Measurements from ENCODE around the gene RAX.
"Not testable (repeated sequence)": the region's sequence is repeated elsewhere in the genome, so short reads cannot be mapped to it uniquely, and the experiment has no call there.

RAX gene

DNA sequence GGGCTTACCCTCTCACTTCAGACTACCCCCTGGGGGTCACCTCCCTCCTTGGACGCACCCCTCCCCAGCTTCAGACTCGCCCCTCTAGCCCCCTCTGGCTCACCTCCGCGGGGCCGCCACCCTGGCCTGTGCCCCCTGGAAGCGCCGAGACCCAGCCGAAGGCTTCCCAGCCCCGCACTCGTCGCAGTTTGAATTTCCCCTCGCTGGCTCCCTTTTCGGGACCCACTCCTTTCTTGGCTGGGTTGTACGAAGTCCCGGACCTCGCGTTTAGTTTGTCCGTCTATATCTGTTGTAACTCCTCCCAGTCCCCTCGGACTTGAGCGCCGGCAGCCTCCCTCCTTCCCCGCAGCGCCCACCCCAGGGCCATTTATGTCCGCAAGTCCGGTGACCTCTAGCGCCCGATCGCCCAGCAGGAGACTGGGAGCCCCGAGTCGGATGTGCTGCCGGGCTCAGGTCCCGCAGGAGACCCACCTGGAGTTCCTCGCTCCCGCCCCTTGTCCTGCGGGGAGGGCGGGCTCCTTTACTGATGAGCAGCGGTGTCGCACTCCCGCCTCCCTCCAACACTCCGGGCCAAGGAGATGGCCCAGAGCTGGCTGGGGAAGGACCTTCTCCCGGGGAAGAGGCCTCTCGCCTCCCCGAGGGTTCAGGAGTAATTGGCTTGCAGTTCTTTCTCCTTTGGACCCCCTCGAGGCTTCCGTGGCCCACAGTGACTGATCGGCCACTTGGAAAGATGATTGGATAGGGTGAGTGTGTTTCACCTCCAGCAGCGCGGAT is 692 bp upstream of the RAX start:
- DNase-seq (ENCODE audit: low read depth in 2 of 2) = no peak

- DNase-seq (ENCODE audit: low read depth in 2 of 2) = no peak
Measured at GRCh38 chr18:59272221-59272888, 899 bp downstream of the RAX start.

GRCh38 chr18:59271606-59272220 is 1.5 kb downstream of the RAX start:
- DNase-seq (ENCODE audit: low read depth in 2 of 2) = no peak

DNA sequence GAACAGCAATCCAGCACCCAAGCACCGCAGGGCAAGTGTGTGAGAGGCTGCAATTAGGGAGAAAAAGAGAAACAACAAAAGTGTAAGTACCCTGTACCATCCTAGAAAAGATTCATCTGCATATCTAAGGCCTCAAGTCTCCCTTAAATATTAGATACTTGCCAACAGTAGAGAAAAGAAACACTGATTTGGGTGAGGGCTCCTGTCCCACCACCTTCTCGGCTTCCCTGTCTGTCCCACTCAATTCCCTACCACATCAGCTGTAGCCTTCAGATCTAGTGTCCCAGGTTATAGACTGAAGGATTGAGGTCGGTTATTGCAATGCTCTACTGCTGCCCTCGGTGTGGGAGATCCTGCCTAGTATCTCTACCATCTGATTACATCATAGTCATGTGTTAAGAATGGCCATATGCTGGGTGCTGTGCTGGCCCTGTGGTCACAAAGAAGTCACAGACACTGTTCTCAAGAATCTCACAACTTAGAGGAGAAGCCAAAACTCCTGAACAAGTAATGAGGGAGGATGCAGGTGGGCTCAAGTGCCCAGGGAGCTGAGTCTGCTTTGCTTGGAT is 2.5 kb downstream of the RAX start:
- DNase-seq (ENCODE audit: low read depth in 2 of 2) = no peak

GRCh38 chr18:59269563-59270119 is 3.6 kb downstream of the RAX start:
- no peak for DNase-seq (ENCODE audit: low read depth in 2 of 2)

- no peak for DNase-seq (ENCODE audit: low read depth in 2 of 2)
Measured at GRCh38 chr18:59268721-59269562, 4.3 kb downstream of the RAX start.

GRCh38 chr18:59268127-59268720 is 5.0 kb downstream of the RAX start:
- no peak for DNase-seq (ENCODE audit: low read depth in 2 of 2)

GRCh38 chr18:59267503-59268126 is 5.6 kb downstream of the RAX start:
- no peak for DNase-seq (ENCODE audit: low read depth in 2 of 2)

GRCh38 chr18:59266886-59267502 is 6.3 kb downstream of the RAX start:
- no peak for DNase-seq (ENCODE audit: low read depth in 2 of 2)

DNA sequence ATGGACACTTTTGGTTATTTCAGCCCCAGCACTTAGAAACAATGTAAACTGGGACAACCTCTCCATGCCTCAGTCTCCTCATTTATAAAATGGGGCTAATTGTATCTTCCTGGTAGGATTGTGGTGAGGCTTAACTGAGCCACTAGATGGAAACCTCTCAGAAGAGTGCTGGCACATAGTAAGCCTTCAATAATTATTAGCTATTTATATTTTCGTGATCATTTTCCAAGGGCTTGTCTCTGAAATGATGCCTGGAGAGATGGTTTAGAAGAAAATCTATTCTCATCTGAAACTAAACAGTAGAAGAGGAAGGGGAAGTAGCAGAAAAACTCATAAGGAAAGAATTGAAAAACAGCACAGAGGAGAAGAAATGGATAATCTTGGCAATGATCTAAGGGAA is 6.8 kb downstream of the RAX start:
- no peak for DNase-seq (ENCODE audit: low read depth in 2 of 2)

DNA sequence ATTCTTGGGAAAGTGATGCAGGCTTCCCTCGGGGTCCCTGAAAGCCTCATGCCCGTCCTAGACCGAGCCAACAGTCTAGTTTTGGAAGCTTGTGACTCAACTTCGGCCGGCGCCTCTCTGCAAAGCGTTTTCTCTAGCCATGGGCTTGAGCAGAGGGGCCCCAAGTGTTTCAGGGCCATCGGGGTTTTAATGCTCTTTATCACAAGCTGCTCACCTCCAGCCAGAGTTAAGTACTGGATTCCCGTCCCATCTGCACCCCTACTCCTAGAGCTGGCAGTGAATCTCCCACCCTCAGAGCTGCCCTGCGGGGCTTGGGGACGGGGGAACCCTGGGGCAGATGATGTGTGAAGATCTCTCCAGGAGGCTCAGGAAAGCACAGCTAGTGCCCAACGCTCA is 7.3 kb downstream of the RAX start:
- DNase-seq (ENCODE audit: low read depth in 2 of 2) = no peak

DNA sequence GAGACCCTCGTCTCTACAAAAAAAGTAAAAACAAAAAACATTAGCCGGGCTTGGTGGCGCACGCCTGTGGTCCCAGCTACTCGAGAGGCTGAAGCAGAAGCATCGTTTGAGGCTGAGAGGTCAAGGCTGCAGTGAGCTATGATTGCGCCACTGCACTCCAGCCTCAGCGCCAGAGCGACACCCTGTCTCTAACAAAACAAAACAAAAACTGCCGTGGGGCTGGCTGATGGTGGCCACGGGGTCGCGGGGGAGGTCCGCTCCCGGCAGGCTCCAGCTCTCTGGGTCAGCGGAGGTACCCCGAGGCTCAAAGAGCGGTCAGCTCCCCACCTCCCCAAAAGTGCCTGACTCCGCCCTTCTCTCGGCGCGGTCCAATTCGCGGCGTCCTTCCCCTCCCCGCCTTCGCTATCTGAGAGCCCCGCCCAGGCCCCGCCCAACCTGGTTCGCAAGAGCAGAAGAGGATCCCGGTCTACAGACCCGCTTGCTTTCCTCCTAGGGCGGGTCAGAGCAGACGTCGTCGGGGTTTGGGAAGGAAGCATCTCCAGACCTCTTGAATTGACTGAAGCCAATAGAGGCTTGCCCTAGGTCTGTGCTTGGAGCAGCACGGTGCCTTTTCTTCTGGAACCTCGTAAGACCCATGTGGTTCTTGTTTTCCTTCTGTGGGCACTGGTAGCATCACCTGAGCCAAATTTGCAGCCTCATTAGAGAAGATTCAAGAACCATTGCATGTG is 7.8 kb downstream of the RAX start:
- no peak for DNase-seq (ENCODE audit: low read depth in 2 of 2)

GRCh38 chr18:59264651-59265245 is 8.5 kb downstream of the RAX start:
- DNase-seq (ENCODE audit: low read depth in 2 of 2) = no peak

- DNase-seq (ENCODE audit: low read depth in 2 of 2) = no peak
Measured at GRCh38 chr18:59264121-59264571, 9.1 kb downstream of the RAX start.

DNA sequence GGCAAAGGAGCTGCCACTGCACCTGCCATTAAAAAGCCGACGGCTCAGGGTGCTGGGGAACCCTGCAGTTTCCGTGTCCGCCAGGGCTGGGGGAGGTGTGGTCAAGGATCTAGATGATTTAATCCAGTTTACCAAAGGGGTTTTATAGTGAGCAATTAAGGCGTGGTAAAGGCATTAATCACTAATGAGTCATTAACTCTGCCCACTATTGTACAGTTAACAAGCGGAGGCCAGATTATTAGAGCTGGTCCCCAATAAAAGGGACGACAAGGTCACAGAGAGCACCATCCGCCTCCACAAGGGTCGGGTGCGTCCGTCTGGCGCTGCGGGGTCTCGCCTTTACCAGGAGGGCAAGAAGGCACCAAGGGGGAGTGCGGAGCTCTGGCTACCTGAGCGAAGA is 9.6 kb downstream of the RAX start:
- no peak for DNase-seq (ENCODE audit: low read depth in 2 of 2)

DNA sequence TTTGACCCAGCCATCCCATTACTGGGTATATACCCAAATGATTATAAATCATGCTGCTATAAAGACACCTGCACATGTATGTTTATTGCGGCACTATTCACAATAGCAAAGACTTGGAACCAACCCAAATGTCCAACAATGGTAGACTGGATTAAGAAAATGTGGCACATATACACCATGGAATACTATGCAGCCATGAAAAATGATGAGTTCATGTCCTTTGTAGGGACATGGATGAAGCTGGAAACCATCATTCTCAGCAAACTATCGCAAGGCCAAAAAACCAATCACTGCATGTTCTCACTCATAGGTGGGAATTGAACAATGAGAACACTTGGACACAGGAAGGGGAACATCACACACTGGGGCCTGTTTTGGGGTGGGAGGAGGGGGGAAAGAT is 11.0 kb downstream of the RAX start:
- DNase-seq (ENCODE audit: low read depth in 2 of 2) = not testable (repeated sequence)

- not testable (repeated sequence) for DNase-seq (ENCODE audit: low read depth in 2 of 2)
Measured at GRCh38 chr18:59261842-59262241, 11.4 kb downstream of the RAX start.

GRCh38 chr18:59255491-59255890 is 17.8 kb downstream of the RAX start:
- not testable (repeated sequence) for DNase-seq (ENCODE audit: low read depth in 2 of 2)
